ENCODE results near the gene HDAC4. TPM values are rescaled to one million over a fixed set of nuclear protein-coding genes. Genes with fewer than 3 reads are reported as not detected.

The HDAC4 gene
- total and polyA plus RNA-seq, 9 of the 15 experiments (the other 6 are each of a cell fraction or from before 2014, with no cell fraction given): 0.11 to 20.2 (median 4.0) TPM

GRCh38 chr2:239136762-239137161 is 264.1 kb downstream of the HDAC4 start:
- no peak overlapping the region for H3K4me3 ChIP-seq
- BruUV-seq (replicated peaks): no TSS peak
- H3K4me1 ChIP-seq (replicated peaks in 1 of 2; ENCODE audit: control insufficient read depth in 2 of 2, insufficient read depth in 2 of 2, low read length in 2 of 2): no peaks in the 10 kb centered on the region
- H2AFZ ChIP-seq (ENCODE audit: low read depth, low read length): no peak overlapping the region
- DNase-seq (ENCODE audit: extremely low read depth in 1 of 4, low spot score in 3 of 4): no peak
- peaks cover 12% of the 10 kb centered on the region; the same call in 1 of the 3 replicates for H3K36me3 ChIP-seq (ENCODE audit: control insufficient read depth, insufficient read depth, low read length)
- POLR2A ChIA-PET: no interaction called here
- in situ Hi-C loops (cut with MboI) (no loop called here), intact Hi-C loops (cut with micrococcal nuclease) (no loop called here)
- H3K9ac ChIP-seq (ENCODE audit: insufficient read depth in 1 of 2, low read depth in 2 of 2, low read length in 2 of 2): no peak overlapping the region
- H3K9me1 ChIP-seq (ENCODE audit: control insufficient read depth, insufficient read depth, low read length): no peaks in the 10 kb centered on the region
- H4K20me1 ChIP-seq (replicated peaks; ENCODE audit: control insufficient read depth, insufficient read depth, low read length): no peaks in the 10 kb centered on the region
- CTCF ChIA-PET (ENCODE audit: low intra/inter-chr PET ratio): no interaction called here
- H3K4me2 ChIP-seq (ENCODE audit: insufficient read depth, low read length): no peak overlapping the region
- no peaks in the 10 kb centered on the region for H3K79me2 ChIP-seq (ENCODE audit: control insufficient read depth, insufficient read depth, low read length)
- 77% methylated on average over 3 of the region's 6 CpGs for WGBS (ENCODE audit: insufficient coverage, low coverage, missing lambda C conversion rate)
- no peak for FAIRE-seq
- H3K27ac ChIP-seq (ENCODE audit: extremely low read depth, low read depth, low read length): no peak overlapping the region
- H3K9me3 ChIP-seq (replicated peaks; ENCODE audit: control insufficient read depth, insufficient read depth, low read depth, low read length): no peaks in the 10 kb centered on the region
- no peak for ATAC-seq
- no peaks in the 10 kb centered on the region for H3K27me3 ChIP-seq (ENCODE audit: control insufficient read depth in 2 of 2, insufficient read depth in 2 of 2, low read length in 2 of 2)
- TF ChIP-seq, protein P1, sequence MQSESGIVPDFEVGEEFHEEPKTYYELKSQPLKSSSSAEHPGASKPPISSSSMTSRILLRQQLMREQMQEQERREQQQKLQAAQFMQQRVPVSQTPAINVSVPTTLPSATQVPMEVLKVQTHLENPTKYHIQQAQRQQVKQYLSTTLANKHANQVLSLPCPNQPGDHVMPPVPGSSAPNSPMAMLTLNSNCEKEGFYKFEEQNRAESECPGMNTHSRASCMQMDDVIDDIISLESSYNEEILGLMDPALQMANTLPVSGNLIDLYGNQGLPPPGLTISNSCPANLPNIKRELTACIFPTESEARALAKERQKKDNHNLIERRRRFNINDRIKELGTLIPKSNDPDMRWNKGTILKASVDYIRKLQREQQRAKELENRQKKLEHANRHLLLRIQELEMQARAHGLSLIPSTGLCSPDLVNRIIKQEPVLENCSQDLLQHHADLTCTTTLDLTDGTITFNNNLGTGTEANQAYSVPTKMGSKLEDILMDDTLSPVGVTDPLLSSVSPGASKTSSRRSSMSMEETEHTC (IDR thresholded peaks at IDR 0.05): no peak
- TF ChIP-seq WHSC1 (IDR thresholded peaks at IDR 0.05; ENCODE audit: low read length): no peak
- no peak for TF ChIP-seq USF2 (CRISPR knock-in tag; IDR thresholded peaks at IDR 0.05)
- TF ChIP-seq KDM5B (IDR thresholded peaks at IDR 0.05; ENCODE audit: insufficient replicate concordance, low read depth, low read length): no peak
- TF ChIP-seq, protein P2, sequence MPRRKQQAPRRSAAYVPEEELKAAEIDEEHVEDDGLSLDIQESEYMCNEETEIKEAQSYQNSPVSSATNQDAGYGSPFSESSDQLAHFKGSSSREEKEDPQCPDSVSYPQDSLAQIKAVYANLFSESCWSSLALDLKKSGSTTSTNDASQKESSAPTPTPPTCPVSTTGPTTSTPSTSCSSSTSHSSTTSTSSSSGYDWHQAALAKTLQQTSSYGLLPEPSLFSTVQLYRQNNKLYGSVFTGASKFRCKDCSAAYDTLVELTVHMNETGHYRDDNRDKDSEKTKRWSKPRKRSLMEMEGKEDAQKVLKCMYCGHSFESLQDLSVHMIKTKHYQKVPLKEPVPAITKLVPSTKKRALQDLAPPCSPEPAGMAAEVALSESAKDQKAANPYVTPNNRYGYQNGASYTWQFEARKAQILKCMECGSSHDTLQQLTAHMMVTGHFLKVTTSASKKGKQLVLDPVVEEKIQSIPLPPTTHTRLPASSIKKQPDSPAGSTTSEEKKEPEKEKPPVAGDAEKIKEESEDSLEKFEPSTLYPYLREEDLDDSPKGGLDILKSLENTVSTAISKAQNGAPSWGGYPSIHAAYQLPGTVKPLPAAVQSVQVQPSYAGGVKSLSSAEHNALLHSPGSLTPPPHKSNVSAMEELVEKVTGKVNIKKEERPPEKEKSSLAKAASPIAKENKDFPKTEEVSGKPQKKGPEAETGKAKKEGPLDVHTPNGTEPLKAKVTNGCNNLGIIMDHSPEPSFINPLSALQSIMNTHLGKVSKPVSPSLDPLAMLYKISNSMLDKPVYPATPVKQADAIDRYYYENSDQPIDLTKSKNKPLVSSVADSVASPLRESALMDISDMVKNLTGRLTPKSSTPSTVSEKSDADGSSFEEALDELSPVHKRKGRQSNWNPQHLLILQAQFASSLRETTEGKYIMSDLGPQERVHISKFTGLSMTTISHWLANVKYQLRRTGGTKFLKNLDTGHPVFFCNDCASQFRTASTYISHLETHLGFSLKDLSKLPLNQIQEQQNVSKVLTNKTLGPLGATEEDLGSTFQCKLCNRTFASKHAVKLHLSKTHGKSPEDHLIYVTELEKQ (CRISPR knock-in tag; IDR thresholded peaks at IDR 0.05): no peak
- TF ChIP-seq ZBTB7A (IDR thresholded peaks at IDR 0.05; ENCODE audit: borderline replicate concordance, control insufficient read depth, low read depth, low read length): no peak
- no peak for TF ChIP-seq ZBTB2 (IDR thresholded peaks at IDR 0.05)
- TF ChIP-seq MECOM (CRISPR knock-in tag; IDR thresholded peaks at IDR 0.05): no peak
- TF ChIP-seq HOXB6 (CRISPR knock-in tag; IDR thresholded peaks at IDR 0.05; ENCODE audit: borderline replicate concordance): no peak
- TF ChIP-seq ZNF282 (CRISPR knock-in tag; IDR thresholded peaks at IDR 0.05): no peak
- TF ChIP-seq KDM4B (IDR thresholded peaks at IDR 0.05; ENCODE audit: borderline replicate concordance in 2 of 2, low read depth in 1 of 2): no peak
- TF ChIP-seq SP1 (CRISPR knock-in tag; IDR thresholded peaks at IDR 0.05): no peak
- no peak for TF ChIP-seq HDAC1 (IDR thresholded peaks at IDR 0.05)
- TF ChIP-seq ZNF445 (CRISPR knock-in tag; IDR thresholded peaks at IDR 0.05; ENCODE audit: low read depth): no peak
- TF ChIP-seq NFXL1 (CRISPR knock-in tag; IDR thresholded peaks at IDR 0.05): no peak
- no peak for TF ChIP-seq FOSL1 (tag; conservative IDR thresholded peaks at IDR 0.05)
- no peak for TF ChIP-seq ZNF431 (CRISPR knock-in tag; IDR thresholded peaks at IDR 0.05)
